Fibroblast of pulmonary artery (primary cell): ENCODE results near the gene RASGRF2.

Source experiments
- DNase-seq: peaks from one replicate; pipeline ENCODE4 v3.0.0-alpha.2; 2010; ENCODE audit warnings: low read depth
- H3K4me3 ChIP-seq: replicated peaks from 2 replicates; pipeline ENCODE4 v1.5.1; 2011; ENCODE audit warnings: low read depth, mild to moderate bottlenecking, control low read depth, low read length, moderate library complexity
- CTCF ChIP-seq: IDR thresholded peaks from 2 replicates; pipeline ENCODE4 v1.5.1; 2011; ENCODE audit warnings: mild to moderate bottlenecking, control low read depth, low read length, inconsistent platforms; ENCODE audit errors: missing control alignments

Gene RASGRF2

GRCh38 chr5:80978772-80979317, 18.7 kb downstream of the RASGRF2 start:
- no peak for DNase-seq
- no peak overlapping the region for H3K4me3 ChIP-seq
- TF ChIP-seq CTCF = no peak

GRCh38 chr5:80982093-80982492, 21.9 kb downstream of the RASGRF2 start:
- TF ChIP-seq CTCF = no peak
- H3K4me3 ChIP-seq = no peak overlapping the region
- no peak for DNase-seq

GRCh38 chr5:80985600-80986228, 25.6 kb downstream of the RASGRF2 start:
- DNase-seq = peak; percentile 32
- no peak overlapping the region for H3K4me3 ChIP-seq
- TF ChIP-seq CTCF = no peak

GRCh38 chr5:80986382-80986781, 26.2 kb downstream of the RASGRF2 start:
- no peak overlapping the region for H3K4me3 ChIP-seq
- no peak for TF ChIP-seq CTCF
- DNase-seq = no peak

- DNase-seq = no peak
- no peak for TF ChIP-seq CTCF
- no peak overlapping the region for H3K4me3 ChIP-seq
These were observed 27.1 kb downstream of the RASGRF2 start for GRCh38 chr5:80987078-80987766.

GRCh38 chr5:80988419-80988935, 28.3 kb downstream of the RASGRF2 start:
- H3K4me3 ChIP-seq = no peak overlapping the region

More at GRCh38 chr5:80988419-80988935, 28.3 kb downstream of the RASGRF2 start:
- TF ChIP-seq CTCF = no peak
- no peak for DNase-seq
